Measurements from ENCODE around the gene TNS1.

TNS1 gene

DNA sequence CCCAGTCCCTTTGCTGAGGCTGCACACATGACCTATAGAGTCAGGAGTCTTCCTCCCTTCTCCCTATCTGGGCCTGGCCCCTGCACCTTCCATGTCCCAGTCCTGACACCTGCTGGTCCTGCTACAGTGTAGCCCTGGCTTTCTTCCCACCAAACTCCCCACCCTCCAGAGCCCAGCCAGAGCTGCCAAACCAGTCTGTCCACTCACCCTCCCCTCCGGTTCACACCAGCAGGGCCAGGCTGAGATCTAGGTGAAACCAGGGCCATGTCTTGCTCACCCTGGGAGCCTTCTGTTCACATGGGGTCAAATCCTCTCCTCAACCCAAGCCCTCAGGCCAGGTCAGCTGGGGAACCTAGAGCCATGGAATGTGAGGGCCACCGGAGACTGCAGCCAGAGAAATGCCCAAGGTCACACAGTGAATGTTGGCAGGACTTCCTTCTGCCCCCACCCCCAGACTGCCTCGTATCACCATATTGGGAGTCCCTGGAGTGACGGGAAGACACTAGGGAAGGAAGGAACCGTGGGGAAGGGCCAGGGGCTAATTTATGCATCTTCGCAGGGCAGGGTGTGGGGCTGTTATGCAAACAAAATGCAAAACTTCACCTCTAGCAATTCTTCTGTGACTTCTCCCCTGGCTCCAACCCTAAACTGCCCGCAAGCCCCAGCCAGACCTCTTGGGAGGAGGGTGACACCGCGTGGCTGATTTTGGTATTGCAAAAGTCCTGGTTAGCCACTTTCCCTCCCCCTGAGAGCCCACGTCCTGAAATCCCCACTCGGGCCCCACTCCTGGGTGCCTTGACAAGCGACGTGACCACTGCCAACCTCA is 14.6 kb downstream of the TNS1 start:
- no peak overlapping the region for H3K4me3 ChIP-seq (ENCODE audit: low read depth, low read length)
- peak; percentile 79 for TF ChIP-seq CTCF (IDR thresholded peaks at IDR 0.05; ENCODE audit: insufficient read depth, low read depth, low read length, missing control alignments)
- DNase-seq (ENCODE audit: low read depth) = peak; percentile 63

- H3K4me3 ChIP-seq (ENCODE audit: low read depth, low read length) = no peak overlapping the region
- TF ChIP-seq CTCF (IDR thresholded peaks at IDR 0.05; ENCODE audit: insufficient read depth, low read depth, low read length, missing control alignments) = no peak
- DNase-seq (ENCODE audit: low read depth) = no peak
These were observed 15.4 kb downstream of the TNS1 start for GRCh38 chr2:217987391-217987790.

DNA sequence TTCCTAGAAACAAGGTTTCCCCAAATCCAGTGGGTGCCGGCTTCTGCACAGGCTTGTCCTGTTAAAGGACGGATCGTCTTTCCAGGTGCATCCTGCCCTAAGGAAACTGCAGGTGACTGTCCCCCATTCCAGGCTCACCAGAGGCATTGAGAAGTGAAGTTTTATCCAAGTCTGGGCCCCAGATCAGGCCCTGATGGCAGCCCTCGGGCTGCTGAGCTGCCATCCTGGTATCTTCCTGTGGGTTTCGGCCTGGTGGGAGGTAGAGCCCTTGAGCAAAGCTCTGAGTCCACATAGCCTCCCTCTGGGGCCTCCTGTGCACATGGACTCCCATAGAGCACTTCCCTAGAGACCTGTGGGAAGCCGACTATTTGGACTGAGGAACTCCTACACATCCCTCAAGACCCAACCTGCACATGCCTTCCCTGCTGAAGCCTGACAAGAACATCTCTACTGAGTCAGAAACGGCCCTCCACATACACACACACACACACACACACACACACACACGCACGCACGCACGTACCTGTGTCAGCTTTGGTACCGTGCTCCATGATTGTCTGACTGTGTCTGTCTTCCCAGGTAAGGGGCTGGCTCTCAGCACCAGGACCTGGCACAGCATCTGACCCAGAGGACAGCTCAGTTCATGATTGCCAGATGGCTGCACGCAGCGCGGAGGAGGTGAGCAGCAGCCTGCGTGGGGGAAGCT is 16.4 kb downstream of the TNS1 start:
- no peak for TF ChIP-seq CTCF (IDR thresholded peaks at IDR 0.05; ENCODE audit: insufficient read depth, low read depth, low read length, missing control alignments)
- H3K4me3 ChIP-seq (ENCODE audit: low read depth, low read length) = no peak overlapping the region
- DNase-seq (ENCODE audit: low read depth) = no peak

GRCh38 chr2:217983276-217984233 is 19.2 kb downstream of the TNS1 start:
- DNase-seq (ENCODE audit: low read depth) = no peak
- H3K4me3 ChIP-seq (ENCODE audit: low read depth, low read length) = no peak overlapping the region
- TF ChIP-seq CTCF (IDR thresholded peaks at IDR 0.05; ENCODE audit: insufficient read depth, low read depth, low read length, missing control alignments) = no peak

DNA sequence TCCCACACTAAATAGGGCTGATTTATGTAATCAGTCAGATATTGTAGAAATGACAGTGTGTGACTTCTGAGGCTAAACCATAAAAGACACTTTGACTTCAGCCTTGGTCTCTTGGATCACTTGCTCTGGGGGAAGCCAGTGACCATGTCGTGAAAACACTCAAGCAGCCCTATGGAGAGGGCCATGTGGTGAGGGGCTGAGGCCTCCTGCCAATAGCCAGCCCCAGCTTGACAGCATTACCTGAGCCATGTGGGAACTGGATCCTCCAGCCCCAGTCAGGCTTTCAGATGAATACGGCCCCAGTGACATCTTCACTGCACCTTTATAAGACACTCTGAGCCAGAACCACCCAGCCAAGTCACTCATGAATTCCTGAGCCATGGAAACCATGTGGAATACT is 20.8 kb downstream of the TNS1 start:
- no peak for TF ChIP-seq CTCF (IDR thresholded peaks at IDR 0.05; ENCODE audit: insufficient read depth, low read depth, low read length, missing control alignments)
- H3K4me3 ChIP-seq (ENCODE audit: low read depth, low read length) = no peak overlapping the region
- no peak for DNase-seq (ENCODE audit: low read depth)

GRCh38 chr2:217981084-217981730 is 21.6 kb downstream of the TNS1 start:
- no peak for DNase-seq (ENCODE audit: low read depth)
- H3K4me3 ChIP-seq (ENCODE audit: low read depth, low read length) = no peak overlapping the region
- no peak for TF ChIP-seq CTCF (IDR thresholded peaks at IDR 0.05; ENCODE audit: insufficient read depth, low read depth, low read length, missing control alignments)

Measured in GM12865 (cell line).